ENCODE data around the gene JMJD6.
A peak's percentile ranks its signal among the peaks of the same experiment; 100 is the strongest.
"Not testable (repeated sequence)": the region's sequence is repeated elsewhere in the genome, so short reads cannot be mapped to it uniquely, and the experiment has no call there.

Gene JMJD6

GRCh38 chr17:76716146-76716838 is 10.1 kb downstream of the JMJD6 start:
- peak; percentile 98 for DNase-seq

- no peak for DNase-seq
Measured at GRCh38 chr17:76715496-76715830, 10.9 kb downstream of the JMJD6 start.

GRCh38 chr17:76714822-76715495 is 11.4 kb downstream of the JMJD6 start:
- DNase-seq: peak; percentile 61

GRCh38 chr17:76714336-76714735 is 12.1 kb downstream of the JMJD6 start:
- no peak for DNase-seq

GRCh38 chr17:76713765-76714164 is 12.6 kb downstream of the JMJD6 start:
- no peak for DNase-seq

GRCh38 chr17:76712321-76712720 is 14.1 kb downstream of the JMJD6 start:
- DNase-seq: not testable (repeated sequence)

- DNase-seq: peak; percentile 77
Measured at GRCh38 chr17:76710863-76711611, 15.4 kb downstream of the JMJD6 start, which contains the start of gene MXRA7. TSS of gene MXRA7 (minus strand) at chr17:76710965. CDS start at chr17:76710946, 19 bp downstream.

GRCh38 chr17:76709951-76710862 is 16.2 kb downstream of the JMJD6 start:
- not testable (repeated sequence) for DNase-seq

GRCh38 chr17:76709077-76709950 is 17.1 kb downstream of the JMJD6 start:
- DNase-seq: peak; percentile 100

GRCh38 chr17:76707985-76708807 is 18.2 kb downstream of the JMJD6 start:
- no peak for DNase-seq

- no peak for DNase-seq
Measured at GRCh38 chr17:76706817-76707216, 19.6 kb downstream of the JMJD6 start.

GRCh38 chr17:76704805-76705204 is 21.6 kb downstream of the JMJD6 start:
- DNase-seq: no peak

- DNase-seq: no peak
Measured at GRCh38 chr17:76702941-76703637, 23.3 kb downstream of the JMJD6 start.

GRCh38 chr17:76702076-76702475 is 24.3 kb downstream of the JMJD6 start:
- no peak for DNase-seq

- no peak for DNase-seq
Measured at GRCh38 chr17:76701471-76701967, 24.9 kb downstream of the JMJD6 start.

- peak; percentile 82 for DNase-seq
Measured at GRCh38 chr17:76700617-76701470, 25.6 kb downstream of the JMJD6 start.

- no peak for DNase-seq
Measured at GRCh38 chr17:76700270-76700616, 26.2 kb downstream of the JMJD6 start.

GRCh38 chr17:76698466-76698977 is 27.9 kb downstream of the JMJD6 start:
- DNase-seq: not testable (repeated sequence)
